ENCODE results near the gene TTLL3.

Gene TTLL3

GRCh38 chr3:9781978-9782603, 28.0 kb upstream of the TTLL3 start:
- no peak overlapping the region for H3K4me3 ChIP-seq (ENCODE audit: low read depth, low read length)
- DNase-seq (ENCODE audit: low read depth), result no peak
- TF ChIP-seq CTCF (IDR thresholded peaks at IDR 0.05; ENCODE audit: low read depth, low read length, missing control alignments), result no peak

GRCh38 chr3:9782770-9783169, 27.3 kb upstream of the TTLL3 start:
- TF ChIP-seq CTCF (IDR thresholded peaks at IDR 0.05; ENCODE audit: low read depth, low read length, missing control alignments), result peak; percentile 26
- no peak overlapping the region for H3K4me3 ChIP-seq (ENCODE audit: low read depth, low read length)
- no peak for DNase-seq (ENCODE audit: low read depth)

- no peak for TF ChIP-seq CTCF (IDR thresholded peaks at IDR 0.05; ENCODE audit: low read depth, low read length, missing control alignments)
- DNase-seq (ENCODE audit: low read depth), result no peak
- H3K4me3 ChIP-seq (ENCODE audit: low read depth, low read length), result no peak overlapping the region
Observed at GRCh38 chr3:9783954-9784353, 26.1 kb upstream of the TTLL3 start.

GRCh38 chr3:9784965-9785364, 25.1 kb upstream of the TTLL3 start:
- DNase-seq (ENCODE audit: low read depth), result no peak
- no peak for TF ChIP-seq CTCF (IDR thresholded peaks at IDR 0.05; ENCODE audit: low read depth, low read length, missing control alignments)

GRCh38 chr3:9785602-9786001, 24.5 kb upstream of the TTLL3 start:
- no peak for TF ChIP-seq CTCF (IDR thresholded peaks at IDR 0.05; ENCODE audit: low read depth, low read length, missing control alignments)
- no peak for DNase-seq (ENCODE audit: low read depth)
- H3K4me3 ChIP-seq (ENCODE audit: low read depth, low read length), result no peak overlapping the region

More at GRCh38 chr3:9784965-9785364, 25.1 kb upstream of the TTLL3 start:
- no peak overlapping the region for H3K4me3 ChIP-seq (ENCODE audit: low read depth, low read length)

- no peak for TF ChIP-seq CTCF (IDR thresholded peaks at IDR 0.05; ENCODE audit: low read depth, low read length, missing control alignments)
- no peak overlapping the region for H3K4me3 ChIP-seq (ENCODE audit: low read depth, low read length)
- DNase-seq (ENCODE audit: low read depth), result no peak
Observed at GRCh38 chr3:9786209-9786739, 23.8 kb upstream of the TTLL3 start.

All from GM12864 (cell line).